Left lung (tissue), 10 donors: ENCODE measurements around the gene FBLN5. TPM values are rescaled to one million over a fixed set of nuclear protein-coding genes. Genes with fewer than 3 reads are reported as not detected.

Experiments used
- ATAC-seq: fragments of 200-7000 bp; cut with Tn5 transposase; one replicate; pipeline ENCODE4 v1.9.1; 2020; ENCODE audit warnings: moderate library complexity
- DNase-seq, 4 donors: peaks; one replicate each; pipeline ENCODE4 v3.0.0-alpha.2; 2013 to 2020
- H3K27ac ChIP-seq, 2 donors: fragments of 200-600 bp; sonication (generic) in 1 of 2; one replicate each; pipeline versions ENCODE4 v1.5.0 to v1.8.0; 2020 to 2021
- H3K27me3 ChIP-seq, 2 donors: fragments of 200-600 bp; sonication (generic) in 1 of 2; one replicate each; pipeline versions ENCODE4 v1.5.0 to v1.8.0; 2020 to 2021
- H3K36me3 ChIP-seq, 2 donors: fragments of 200-600 bp; sonication (generic) in 1 of 2; one replicate each; pipeline versions ENCODE4 v1.5.0 to v1.8.0; 2020 to 2021
- H3K4me1 ChIP-seq, 2 donors: fragments of 200-600 bp; one replicate each; pipeline ENCODE4 v1.8.0; 2021
- H3K4me3 ChIP-seq, 2 donors: fragments of 200-600 bp; sonication (generic) in 1 of 2; one replicate each; pipeline versions ENCODE4 v1.5.0 to v1.8.0; 2020 to 2021; ENCODE audit warnings: mild to moderate bottlenecking in 1 of 2
- H3K9me3 ChIP-seq, 2 donors: fragments of 200-600 bp; sonication (generic) in 1 of 2; one replicate each; pipeline versions ENCODE4 v1.5.0 to v1.8.0; 2020 to 2021
- intact Hi-C, 2 donors: fragments of 100-400 bp; cut with DNase I; formaldehyde crosslinking; loops; one replicate each; pipeline versions ENCODE4 v1.11.2 to v1.14.2; 2022
- polyA plus RNA-seq, 6 donors: library from polyadenylated mRNA; unstranded; fragments of 120-200 nt; gene quantifications; one replicate each; pipeline ENCODE4 v1.2.1, GENCODE V29; 2013; ENCODE audit not compliant: insufficient read length in 6 of 6
- total RNA-seq, 2 donors: library from RNA; stranded (reverse); fragmentation: NEBNext Ultra II Directional; extraction: Animal tissue kit (Norgen Biotek cat#: 25700); gene quantifications; one replicate each; pipeline ENCODE4 v1.2.1, GENCODE V29; 2021
- TF ChIP-seq, protein P1 (sequence below), 2 donors: fragments of 200-600 bp; sonication (generic) in 1 of 2; IDR thresholded peaks; one replicate each; pipeline versions ENCODE4 v1.5.0 to v1.8.0; 2021; ENCODE audit warnings: antibody characterized with exemption in 2 of 2
- donor health status: DM: no; HTN: yes; CAD: no.
- donor health status: DM: no; HTN: no; CAD: no.

FBLN5 gene
- total and polyA plus RNA-seq, 8 donors, result 61.6 to 125 (median 87.8) TPM

- no peaks in the 10 kb centered on the region for H3K9me3 ChIP-seq
- no peak for ATAC-seq
- H3K27me3 ChIP-seq, result peaks cover 0 to 17% of the 10 kb centered on the region in 2 donors
- H3K4me1 ChIP-seq, result peaks cover 0 to 11% of the 10 kb centered on the region in 2 donors
- DNase-seq, result no peak
- intact Hi-C loops, result no loop called here
- no peak overlapping the region for H3K4me3 ChIP-seq
- TF ChIP-seq, protein P1, sequence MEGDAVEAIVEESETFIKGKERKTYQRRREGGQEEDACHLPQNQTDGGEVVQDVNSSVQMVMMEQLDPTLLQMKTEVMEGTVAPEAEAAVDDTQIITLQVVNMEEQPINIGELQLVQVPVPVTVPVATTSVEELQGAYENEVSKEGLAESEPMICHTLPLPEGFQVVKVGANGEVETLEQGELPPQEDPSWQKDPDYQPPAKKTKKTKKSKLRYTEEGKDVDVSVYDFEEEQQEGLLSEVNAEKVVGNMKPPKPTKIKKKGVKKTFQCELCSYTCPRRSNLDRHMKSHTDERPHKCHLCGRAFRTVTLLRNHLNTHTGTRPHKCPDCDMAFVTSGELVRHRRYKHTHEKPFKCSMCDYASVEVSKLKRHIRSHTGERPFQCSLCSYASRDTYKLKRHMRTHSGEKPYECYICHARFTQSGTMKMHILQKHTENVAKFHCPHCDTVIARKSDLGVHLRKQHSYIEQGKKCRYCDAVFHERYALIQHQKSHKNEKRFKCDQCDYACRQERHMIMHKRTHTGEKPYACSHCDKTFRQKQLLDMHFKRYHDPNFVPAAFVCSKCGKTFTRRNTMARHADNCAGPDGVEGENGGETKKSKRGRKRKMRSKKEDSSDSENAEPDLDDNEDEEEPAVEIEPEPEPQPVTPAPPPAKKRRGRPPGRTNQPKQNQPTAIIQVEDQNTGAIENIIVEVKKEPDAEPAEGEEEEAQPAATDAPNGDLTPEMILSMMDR (IDR thresholded peaks at IDR 0.05), result no peak
- H3K36me3 ChIP-seq, result no peaks in the 10 kb centered on the region
- no peak overlapping the region for H3K27ac ChIP-seq
These were observed 106.4 kb downstream of the FBLN5 start for GRCh38 chr14:91841065-91841464.

DNA sequence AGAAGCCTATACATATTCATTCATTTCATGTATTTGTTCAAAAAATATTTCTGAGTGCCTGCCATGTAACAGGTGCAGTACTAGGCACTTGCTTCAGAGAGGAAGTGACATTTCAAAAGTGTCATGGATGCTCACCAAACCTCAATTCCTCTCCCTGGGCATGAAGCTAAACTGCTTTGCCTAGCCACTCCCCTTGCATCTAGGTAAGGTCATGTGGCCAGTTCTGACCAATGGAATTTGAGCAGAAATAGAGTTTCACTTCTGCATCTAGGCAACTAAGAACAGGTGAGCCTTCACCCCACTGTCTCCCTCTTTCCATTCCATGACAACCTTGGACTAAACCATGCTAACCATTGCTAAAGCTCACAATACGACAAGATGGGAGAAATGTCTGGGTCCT is 107.7 kb downstream of the FBLN5 start:
- Histone ChIP-seq H3K4me3 (no peak overlapping the region), H3K4me1 (peaks cover 0 to 16% of the 10 kb centered on the region in 2 donors), H3K36me3 (no peaks in the 10 kb centered on the region), H3K27me3 (peaks cover 0 to 30% of the 10 kb centered on the region in 2 donors), H3K9me3 (no peaks in the 10 kb centered on the region), H3K27ac (no peak overlapping the region)
- DNase-seq (no peak), ATAC-seq (no peak)
- TF ChIP-seq, protein P1 (IDR thresholded peaks at IDR 0.05), result no peak
- intact Hi-C loops, result no loop called here

- TF ChIP-seq, protein P1 (IDR thresholded peaks at IDR 0.05), result no peak
- DNase-seq, result no peak
- intact Hi-C loops, result no loop called here
- Histone ChIP-seq H3K9me3 (no peaks in the 10 kb centered on the region), H3K4me1 (peaks cover 0 to 16% of the 10 kb centered on the region in 2 donors), H3K27ac (peak overlapping the region in 1 of 2 donors; percentile 6), H3K4me3 (peak overlapping the region; percentile 46 to 50), H3K36me3 (no peaks in the 10 kb centered on the region), H3K27me3 (peaks cover 0 to 46% of the 10 kb centered on the region in 2 donors)
- no peak for ATAC-seq
These were observed 110.4 kb downstream of the FBLN5 start for GRCh38 chr14:91837076-91837475.

DNA sequence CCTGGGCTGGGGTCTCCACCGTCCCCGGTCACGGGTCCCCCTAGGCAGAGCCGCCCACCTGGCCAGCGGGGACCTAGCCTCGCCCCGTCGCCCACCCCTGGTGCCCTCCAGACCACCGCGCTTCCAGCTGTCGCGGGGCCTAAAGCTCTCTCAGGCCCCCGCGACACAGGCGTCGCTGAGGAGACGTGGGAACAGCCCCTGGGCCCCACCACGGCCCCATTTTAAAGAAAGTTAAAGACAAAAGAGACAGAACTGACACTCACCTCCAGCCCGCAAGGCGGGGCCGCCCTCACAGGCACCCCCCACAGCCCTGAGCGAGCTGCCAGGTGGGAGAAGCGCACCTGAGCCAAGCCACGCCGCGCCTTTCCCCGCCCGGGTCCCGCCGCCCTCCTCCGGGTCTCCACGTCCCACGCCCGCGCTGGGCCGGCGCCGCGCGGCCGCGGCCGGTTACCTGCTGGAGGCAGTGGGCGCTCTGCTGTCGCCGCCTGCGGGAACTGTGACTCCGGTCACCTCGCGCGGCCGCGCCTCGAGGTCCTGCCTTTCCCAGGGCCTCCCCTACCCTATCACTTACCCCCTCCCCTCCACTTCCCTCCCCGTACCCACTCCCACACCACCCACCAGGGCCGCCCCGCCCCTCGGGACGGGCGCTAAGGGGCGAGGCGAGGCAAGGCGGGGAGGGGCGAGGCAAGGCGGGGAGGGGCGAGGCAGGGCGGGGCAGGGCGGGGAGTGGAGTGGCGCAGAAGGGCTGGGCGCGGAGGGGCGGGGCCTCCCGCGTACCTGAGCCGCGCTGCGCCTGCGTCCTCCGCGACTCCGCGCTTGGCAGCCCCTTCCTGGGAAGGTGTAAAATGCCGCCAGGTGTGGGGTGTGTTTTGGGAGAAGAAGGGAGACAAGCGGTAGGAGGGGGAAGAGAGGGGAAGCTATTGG is 111.3 kb downstream of the FBLN5 start:
- Histone ChIP-seq H3K27ac (peak overlapping the region; percentile 79 to 84), H3K9me3 (no peaks in the 10 kb centered on the region), H3K4me1 (peaks cover 0 to 16% of the 10 kb centered on the region in 2 donors), H3K36me3 (no peaks in the 10 kb centered on the region), H3K4me3 (peak overlapping the region; percentile 46 to 50), H3K27me3 (peaks cover 0 to 48% of the 10 kb centered on the region in 2 donors)
- TF ChIP-seq, protein P1 (IDR thresholded peaks at IDR 0.05), result no peak
- intact Hi-C loops, result no loop called here
- ATAC-seq (peak; percentile 96), DNase-seq (peak; percentile 41 to 92 (median 87))

- Histone ChIP-seq H3K4me3 (peak overlapping the region; percentile 46 to 50), H3K36me3 (no peaks in the 10 kb centered on the region), H3K27me3 (peaks cover 0 to 48% of the 10 kb centered on the region in 2 donors), H3K27ac (peak overlapping the region; percentile 79 to 84), H3K9me3 (no peaks in the 10 kb centered on the region), H3K4me1 (peaks cover 0 to 16% of the 10 kb centered on the region in 2 donors)
- intact Hi-C loops, result no loop called here
- TF ChIP-seq, protein P1 (IDR thresholded peaks at IDR 0.05), result no peak
- DNase-seq (no peak), ATAC-seq (peak; percentile 7)
These were observed 112.1 kb downstream of the FBLN5 start for GRCh38 chr14:91835197-91835919.
